Measurements from ENCODE around the gene IFNL4.
"Not testable (repeated sequence)": the region's sequence is repeated elsewhere in the genome, so short reads cannot be mapped to it uniquely, and the experiment has no call there.

Gene IFNL4

DNA sequence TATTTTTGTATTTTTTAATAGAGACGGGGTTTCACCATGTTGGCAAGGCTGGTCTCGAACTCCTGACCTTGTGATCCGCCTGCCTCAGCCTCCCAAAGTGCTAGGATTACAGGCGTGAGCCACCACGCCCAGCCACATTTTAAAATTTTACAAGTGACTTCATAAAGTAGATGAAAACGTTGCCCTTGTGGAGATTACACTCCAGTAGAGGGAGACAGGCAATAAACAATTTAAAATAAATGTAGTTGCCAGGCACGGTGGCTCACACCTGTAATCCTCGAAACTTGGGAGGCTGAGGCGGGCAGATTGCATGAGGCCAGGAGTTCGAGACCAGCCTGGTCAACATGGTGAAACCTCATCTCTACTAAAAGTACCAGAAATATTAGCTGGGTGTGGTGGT lies 29.5 kb downstream of the IFNL4 start:
- not testable (repeated sequence) for DNase-seq

DNA sequence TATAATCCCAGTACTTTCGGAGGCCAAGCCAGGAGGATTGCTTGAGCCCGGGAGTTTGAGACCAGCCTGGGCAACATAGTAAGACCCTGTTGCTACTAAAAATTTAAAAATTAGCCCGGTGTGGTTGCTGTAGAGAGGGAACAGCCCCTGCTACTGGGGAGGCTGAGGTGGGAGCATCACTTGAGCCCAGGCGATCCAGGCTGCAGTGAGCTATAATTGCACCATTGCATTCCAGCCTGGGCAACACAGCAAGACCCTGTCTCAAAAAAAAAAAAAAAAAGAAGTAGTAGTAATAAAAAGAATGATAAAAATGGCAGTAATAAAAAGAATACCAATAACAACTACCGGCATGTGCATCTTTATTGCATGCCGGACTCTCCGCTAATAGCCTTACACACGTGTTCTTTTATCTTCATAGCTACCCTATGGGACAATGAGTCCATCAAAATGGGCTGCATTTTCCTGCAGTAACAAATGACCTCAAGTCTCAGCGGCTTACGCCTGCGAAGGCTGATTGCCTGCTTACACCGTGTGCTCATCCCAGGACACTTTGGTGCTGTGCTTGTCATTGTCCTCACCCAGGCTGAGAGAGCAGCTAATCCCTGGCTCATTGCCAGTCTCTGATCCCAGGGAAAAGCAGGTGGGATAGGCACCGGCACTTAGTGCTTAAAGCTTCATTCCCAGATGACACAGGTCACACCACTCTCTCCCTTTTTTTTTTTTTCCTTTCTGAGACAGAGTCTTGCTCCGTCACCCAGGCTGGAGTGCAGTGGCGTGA lies 30.2 kb downstream of the IFNL4 start:
- DNase-seq, result no peak

DNA sequence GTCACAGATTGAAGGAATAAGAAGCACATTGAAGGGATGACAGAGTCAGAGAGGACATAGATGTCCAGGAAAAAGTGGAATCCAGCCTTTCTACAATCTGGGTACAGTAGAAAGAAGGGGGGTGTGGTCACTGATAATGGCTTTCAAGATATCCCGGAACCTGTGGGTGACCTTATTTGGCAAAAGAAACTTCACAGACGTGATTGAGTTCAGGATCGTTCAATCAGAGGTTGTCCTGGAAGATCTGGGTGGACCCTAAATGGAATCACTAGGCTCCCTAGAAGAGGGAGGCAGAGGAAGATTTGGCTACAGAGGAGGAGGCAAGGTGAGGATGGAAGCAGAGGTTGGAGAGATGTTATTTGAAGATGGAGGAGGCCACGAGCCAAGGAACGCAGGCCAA lies 31.6 kb downstream of the IFNL4 start:
- DNase-seq, result no peak

GRCh38 chr19:39215323-39215722 lies 33.3 kb downstream of the IFNL4 start:
- not testable (repeated sequence) for DNase-seq

DNA sequence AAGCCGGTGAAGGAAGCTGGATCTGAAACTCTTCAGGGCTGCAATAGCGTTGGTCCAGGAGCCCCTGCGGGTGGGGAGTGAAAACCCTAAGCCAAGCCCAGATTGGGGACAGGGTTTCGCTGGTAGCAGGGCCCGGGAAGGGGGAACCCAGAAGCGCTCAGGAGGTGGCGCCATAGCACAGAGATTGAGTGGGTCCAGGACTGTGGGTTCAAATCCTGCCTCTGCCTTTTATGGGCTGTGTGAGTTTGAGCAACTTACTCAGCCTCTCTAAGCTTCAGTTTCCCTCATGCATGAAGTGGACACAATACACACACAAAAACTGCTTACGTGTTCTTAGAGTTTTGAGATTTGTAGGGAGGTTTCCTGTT lies 36.3 kb downstream of the IFNL4 start:
- peak; percentile 37 to 66 (median 53) for DNase-seq

- no peak for DNase-seq
These were observed 36.8 kb downstream of the IFNL4 start for GRCh38 chr19:39211731-39212374.

DNA sequence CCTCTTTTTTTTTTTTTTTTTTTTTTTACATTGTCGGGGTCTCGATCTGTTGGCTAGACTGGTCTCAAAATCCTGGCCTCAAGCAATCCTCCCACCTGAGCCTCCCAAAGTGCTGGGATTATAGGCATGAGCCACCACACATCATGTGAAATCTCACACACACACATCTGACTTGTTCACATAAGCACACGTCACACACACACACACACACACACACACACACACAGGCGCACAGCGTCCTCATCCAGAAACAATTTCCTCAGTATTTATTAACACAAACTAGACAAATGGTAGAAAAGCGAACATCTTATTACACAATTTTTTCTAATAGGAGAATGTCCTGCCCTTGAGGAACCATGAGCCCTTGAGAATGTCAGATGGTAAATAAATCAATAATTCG lies 39.5 kb downstream of the IFNL4 start:
- DNase-seq, result no peak

GRCh38 chr19:39208175-39208795 lies 40.4 kb downstream of the IFNL4 start:
- no peak for DNase-seq

DNA sequence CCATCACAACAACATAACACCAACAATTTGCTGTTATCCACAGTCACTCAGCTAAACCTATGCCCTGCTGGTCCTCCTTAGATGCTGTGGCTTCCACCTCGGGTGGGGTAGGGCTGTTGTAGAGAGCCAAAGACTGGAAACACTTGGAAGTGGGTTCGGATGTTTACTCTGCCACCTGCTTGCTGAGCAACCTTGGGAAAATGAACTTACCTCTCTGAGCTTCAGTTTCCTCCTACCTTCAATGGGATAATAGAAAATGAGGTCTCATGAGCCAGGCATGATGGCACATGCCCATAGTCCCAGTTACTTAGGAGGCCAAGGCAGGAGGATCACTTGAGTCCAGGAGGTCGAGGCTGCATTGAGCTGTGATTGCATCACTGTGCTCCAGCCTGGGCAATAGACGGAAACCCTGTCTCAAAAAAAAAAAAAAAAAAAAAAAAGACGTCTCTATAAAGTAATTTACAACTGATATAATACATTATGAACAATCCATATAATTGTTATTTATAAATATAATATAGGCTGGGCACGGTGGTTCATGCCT lies 41.3 kb downstream of the IFNL4 start:
- no peak for DNase-seq

DNA sequence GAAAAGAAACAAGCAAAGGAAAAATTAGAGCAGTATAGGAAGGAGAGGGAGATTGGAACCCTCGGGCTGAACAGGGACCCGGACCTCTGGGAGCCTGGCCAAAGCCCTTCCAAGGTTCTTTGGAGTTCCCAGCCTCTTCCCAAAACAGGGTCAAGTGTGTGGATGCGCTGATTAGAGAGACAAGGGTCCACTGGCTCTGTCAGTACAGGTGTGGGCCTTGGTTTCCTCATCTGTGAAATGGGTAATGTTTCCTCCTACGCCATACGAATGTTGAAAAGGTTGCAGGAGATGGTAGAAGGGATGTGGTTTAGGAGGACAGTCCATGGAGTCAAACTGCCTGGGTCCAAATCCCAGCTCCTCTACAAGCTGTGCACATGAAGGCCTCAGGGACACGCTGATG lies 42.5 kb downstream of the IFNL4 start:
- no peak for DNase-seq

GRCh38 chr19:39205449-39205764 lies 43.2 kb downstream of the IFNL4 start:
- DNase-seq, result no peak

GRCh38 chr19:39203372-39204341 lies 45.0 kb downstream of the IFNL4 start, which contains the start of gene SYCN:
TSS of gene SYCN (minus strand) at chr19:39204263. CDS start at chr19:39204254, 9 bp downstream.
- DNase-seq, result no peak

DNA sequence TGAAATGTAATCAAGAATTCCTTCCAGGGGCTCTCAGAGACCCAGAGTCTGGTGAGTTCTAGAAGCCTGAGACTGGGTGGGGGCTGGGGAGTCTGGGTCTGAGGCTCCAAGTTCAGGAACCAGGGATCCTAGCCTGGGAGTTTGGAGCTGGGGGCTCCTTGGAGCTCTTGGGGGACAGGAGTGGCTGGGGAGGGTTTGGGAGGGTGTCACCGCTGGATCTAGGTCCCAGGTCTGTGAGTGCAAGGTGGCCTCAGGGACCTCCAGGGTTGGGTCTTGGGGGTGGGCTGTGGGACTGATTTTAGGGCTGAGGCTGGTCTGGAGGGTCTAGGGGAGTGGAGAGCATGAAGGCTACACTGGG lies 45.7 kb downstream of the IFNL4 start:
- DNase-seq, result no peak

GRCh38 chr19:39200803-39201115 lies 47.9 kb downstream of the IFNL4 start:
- no peak for DNase-seq

- DNase-seq, result no peak
These were observed 48.4 kb downstream of the IFNL4 start for GRCh38 chr19:39200066-39200802.

DNA sequence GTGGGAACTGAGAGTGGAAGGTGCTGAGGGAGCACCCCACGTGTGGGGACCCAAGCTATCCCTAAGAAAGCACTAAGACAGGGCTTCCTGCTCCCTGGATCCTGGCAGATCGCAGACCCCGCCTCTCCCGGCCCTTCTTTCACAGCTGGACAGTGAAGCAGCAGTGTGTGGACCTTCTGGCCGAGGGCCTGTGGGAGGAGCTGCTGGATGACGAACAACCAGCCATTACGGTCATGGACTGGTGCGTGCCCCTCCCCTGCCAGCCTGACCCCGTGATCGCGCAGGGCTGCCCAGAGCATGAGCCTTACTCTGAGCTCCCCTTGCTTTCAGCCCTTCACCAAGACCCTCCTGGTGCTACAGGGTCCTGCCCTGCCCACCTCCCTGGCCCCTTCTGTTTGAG lies 49.6 kb downstream of the IFNL4 start:
- DNase-seq, result no peak

DNA sequence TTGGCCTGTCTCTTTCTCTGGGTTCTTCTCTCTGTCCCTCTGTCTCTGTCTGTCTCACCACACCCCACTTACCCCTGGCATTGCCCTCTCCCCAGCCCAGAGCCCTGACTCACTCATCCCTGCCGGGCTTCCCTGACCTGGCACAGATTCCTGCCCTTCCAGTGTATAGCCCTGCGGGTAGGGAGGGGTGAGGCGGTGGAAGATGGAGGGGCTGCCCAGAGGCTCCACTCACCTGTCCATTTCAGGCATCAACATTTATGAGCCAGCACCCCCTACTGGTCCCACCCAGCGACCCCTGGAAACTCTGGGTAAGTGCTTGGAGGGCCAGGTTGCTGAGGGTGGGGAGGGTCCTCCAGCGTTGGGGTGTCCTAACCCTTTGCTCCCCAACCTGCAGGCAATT lies 50.8 kb downstream of the IFNL4 start:
- DNase-seq, result no peak

DNA sequence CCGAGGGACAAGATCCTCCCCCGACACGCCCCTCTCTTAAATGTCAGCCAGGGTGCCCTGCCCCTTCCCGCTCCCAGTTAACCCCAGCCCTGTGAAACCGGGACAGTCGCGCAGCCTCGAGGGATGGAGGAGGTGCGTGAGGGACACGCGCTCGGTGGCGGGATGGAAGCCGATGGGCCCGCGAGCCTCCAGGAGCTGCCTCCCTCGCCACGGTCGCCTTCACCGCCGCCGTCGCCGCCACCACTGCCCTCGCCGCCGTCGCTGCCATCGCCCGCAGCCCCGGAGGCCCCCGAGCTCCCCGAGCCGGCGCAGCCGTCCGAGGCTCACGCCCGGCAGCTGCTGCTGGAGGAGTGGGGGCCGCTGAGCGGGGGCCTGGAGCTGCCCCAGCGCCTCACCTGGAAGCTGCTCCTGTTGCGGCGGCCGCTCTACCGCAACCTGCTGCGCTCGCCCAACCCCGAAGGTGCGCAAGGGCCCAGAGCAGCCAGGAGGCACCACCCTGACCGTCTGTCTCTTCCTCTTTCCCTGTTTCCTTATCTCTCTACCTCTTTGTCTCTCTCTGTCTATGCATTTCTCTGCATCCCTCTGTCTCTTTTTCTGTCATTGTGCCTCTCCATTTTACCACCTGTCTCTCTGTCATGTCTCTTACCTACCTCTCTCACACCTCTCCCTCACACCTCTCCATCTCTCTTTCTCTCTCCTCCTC lies 51.6 kb downstream of the IFNL4 start, which contains the start of gene NCCRP1:
TSS of gene NCCRP1 (plus strand) at position 105 of the 703 bp plus-strand sequence. CDS start at position 124, 19 bp downstream.
- no peak for DNase-seq

DNA sequence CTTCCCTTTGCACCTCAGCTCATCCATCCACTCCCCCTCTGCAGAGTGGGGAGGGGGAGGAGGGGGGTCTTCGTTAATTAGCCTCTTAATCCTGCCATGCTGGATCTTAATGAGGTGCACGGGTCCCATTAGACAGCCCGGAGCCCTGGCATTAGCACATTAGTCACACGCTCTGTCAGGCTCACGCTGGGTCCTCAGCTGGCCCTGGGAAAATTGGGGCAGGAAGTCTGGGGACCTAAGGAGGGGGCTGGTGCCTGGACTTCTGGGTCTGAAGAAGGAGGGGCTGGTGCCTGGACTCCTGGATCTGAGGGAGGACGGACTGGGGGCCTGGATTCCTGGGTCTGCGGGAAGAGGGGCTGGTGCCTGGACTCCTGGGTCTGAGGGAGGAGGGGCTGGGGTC lies 52.3 kb downstream of the IFNL4 start:
- no peak for DNase-seq

All from suppressor macrophage (primary cell).